ENCODE data around the gene TBC1D22A. TPM values are rescaled to one million over a fixed set of nuclear protein-coding genes. Genes with fewer than 3 reads are reported as not detected.

The TBC1D22A gene
- total and polyA plus RNA-seq, 2 donors (not counting 3 experiments of a cell fraction or from before 2014, with no cell fraction given) = 26.1 to 32.4 TPM

DNA sequence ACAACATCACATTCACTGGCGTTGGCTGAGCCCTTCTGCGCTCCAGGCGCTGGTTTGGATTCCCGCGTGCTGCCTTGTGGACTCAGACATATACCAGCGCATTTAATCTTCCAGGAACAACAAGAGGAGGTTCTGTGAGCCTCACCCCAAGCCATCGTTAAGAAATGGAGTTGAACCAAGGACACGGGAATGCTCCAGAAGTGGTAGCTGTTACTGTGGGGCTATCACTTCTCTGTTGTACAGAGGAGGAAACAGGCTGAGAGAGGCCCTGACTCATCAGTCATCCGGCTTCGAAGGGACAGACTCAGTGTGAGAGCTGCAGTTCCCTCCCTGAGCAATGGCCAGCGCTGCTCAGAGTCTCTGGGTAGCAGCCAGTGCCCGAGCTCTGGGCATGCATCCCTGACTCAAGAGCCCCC is 291.3 kb downstream of the TBC1D22A start:
- Histone ChIP-seq H3K27ac (ENCODE audit: insufficient read depth, low read depth, low read length) (no peak overlapping the region), H2AFZ (ENCODE audit: low read depth, low read length) (no peak overlapping the region), H3K4me3 (replicated peaks in 1 of 3; ENCODE audit: insufficient read depth in 1 of 3, low read depth in 1 of 3, low read length in 3 of 3) (no peak overlapping the region), H3K4me1 (ENCODE audit: control insufficient read depth, extremely low read depth, insufficient read depth, low read length) (peaks cover 3% of the 10 kb centered on the region), H3K9ac (replicated peaks; ENCODE audit: extremely low read depth, insufficient read depth, low read length) (no peak overlapping the region), H3K4me2 (ENCODE audit: insufficient read depth, low read length) (no peak overlapping the region), H4K20me1 (replicated peaks; ENCODE audit: control insufficient read depth, extremely low read depth, insufficient read depth, low read length) (no peaks in the 10 kb centered on the region), H3K9me3 (replicated peaks; ENCODE audit: control insufficient read depth, insufficient read depth, low read length) (no peaks in the 10 kb centered on the region), H3K79me2 (ENCODE audit: control insufficient read depth, insufficient read depth, low read length) (no peaks in the 10 kb centered on the region), H3K27me3 (ENCODE audit: control insufficient read depth in 2 of 2, insufficient read depth in 2 of 2, low read length in 2 of 2) (no peaks in the 10 kb centered on the region), H3K9me1 (replicated peaks; ENCODE audit: control insufficient read depth, extremely low read depth, insufficient read depth, low read length) (no peaks in the 10 kb centered on the region), H3K36me3 (ENCODE audit: control insufficient read depth in 2 of 2, extremely low read depth in 1 of 2, insufficient read depth in 2 of 2, low read length in 2 of 2) (peaks cover 0 to 2% of the 10 kb centered on the region in 2 experiments)
- TF ChIP-seq GATA2 (IDR thresholded peaks at IDR 0.05; ENCODE audit: insufficient read depth, insufficient read length, low read depth, low read length) (no peak), FOS (IDR thresholded peaks at IDR 0.05; ENCODE audit: borderline replicate concordance, insufficient read depth, low read length) (peak; percentile 59)
- no TSS peak for BruUV-seq (replicated peaks)
- ChIA-PET CTCF (interaction anchor here (0.8 to 1.2 kb wide), 3 partner anchors 12 to 69 kb away, joined by 3 to 4 read pairs (median 3); no protein-coding TSS in a partner anchor), POLR2A (no interaction called here)
- peak; percentile 15 for FAIRE-seq
- intact Hi-C loops (cut with micrococcal nuclease) (no loop called here), dilution Hi-C loops (cut with MboI; ENCODE audit: extremely low pct_ligation_motif_present, low sequenced_read_pairs) (no loop called here)
- peak; percentile 39 for DNase-seq (ENCODE audit: low read depth, low spot score)

DNA sequence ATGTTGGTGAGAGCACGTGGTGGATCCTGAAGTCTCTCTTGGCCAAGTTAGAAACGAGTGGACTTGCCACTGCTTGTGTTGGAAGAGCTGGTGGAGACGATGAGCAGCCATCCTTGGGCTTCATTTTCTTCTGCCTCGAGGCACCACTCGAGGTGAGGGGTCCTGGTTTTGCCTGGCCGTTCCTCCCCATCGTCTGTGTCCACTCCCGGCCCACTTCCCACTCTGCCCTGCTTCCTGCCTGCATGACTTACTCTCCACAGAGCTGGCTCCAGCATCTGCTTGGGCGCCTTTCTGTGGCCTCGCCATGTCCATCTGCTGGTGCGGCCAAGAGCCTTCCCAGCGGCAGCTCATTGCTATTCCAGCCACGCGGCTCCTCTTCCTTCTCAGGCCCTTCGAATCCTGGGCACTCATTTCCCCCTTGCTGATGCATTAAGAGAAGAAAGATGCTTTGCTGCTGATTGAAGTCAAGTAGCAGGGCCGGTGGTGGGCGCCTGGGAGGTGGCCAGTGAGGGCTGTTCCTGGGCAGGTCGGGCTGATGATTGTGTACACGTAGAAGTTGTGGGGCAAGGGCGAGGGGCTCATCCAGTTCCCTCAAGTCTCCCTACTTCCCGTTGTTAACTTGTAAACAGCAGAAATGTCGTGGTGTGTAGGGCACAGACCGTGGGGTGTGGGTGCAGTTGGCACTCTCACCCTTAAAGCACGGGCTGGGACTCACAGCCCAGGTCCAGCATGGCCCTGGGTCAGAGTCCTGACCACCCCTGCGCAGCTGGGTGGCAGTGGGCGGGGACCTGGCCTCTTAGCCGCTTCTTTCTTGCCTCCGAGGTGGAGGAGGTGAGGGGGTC is 292.0 kb downstream of the TBC1D22A start:
- DNase-seq (ENCODE audit: low read depth, low spot score) (no peak), FAIRE-seq (no peak)
- Histone ChIP-seq H3K9ac (replicated peaks; ENCODE audit: extremely low read depth, insufficient read depth, low read length) (no peak overlapping the region), H3K4me1 (ENCODE audit: control insufficient read depth, extremely low read depth, insufficient read depth, low read length) (peaks cover 3% of the 10 kb centered on the region), H3K79me2 (ENCODE audit: control insufficient read depth, insufficient read depth, low read length) (no peaks in the 10 kb centered on the region), H3K27me3 (ENCODE audit: control insufficient read depth in 2 of 2, insufficient read depth in 2 of 2, low read length in 2 of 2) (no peaks in the 10 kb centered on the region), H3K9me1 (replicated peaks; ENCODE audit: control insufficient read depth, extremely low read depth, insufficient read depth, low read length) (no peaks in the 10 kb centered on the region), H2AFZ (ENCODE audit: low read depth, low read length) (no peak overlapping the region), H3K9me3 (replicated peaks; ENCODE audit: control insufficient read depth, insufficient read depth, low read length) (no peaks in the 10 kb centered on the region), H3K27ac (ENCODE audit: insufficient read depth, low read depth, low read length) (no peak overlapping the region), H4K20me1 (replicated peaks; ENCODE audit: control insufficient read depth, extremely low read depth, insufficient read depth, low read length) (no peaks in the 10 kb centered on the region), H3K4me2 (ENCODE audit: insufficient read depth, low read length) (no peak overlapping the region), H3K4me3 (replicated peaks in 1 of 3; ENCODE audit: insufficient read depth in 1 of 3, low read depth in 1 of 3, low read length in 3 of 3) (no peak overlapping the region), H3K36me3 (ENCODE audit: control insufficient read depth in 2 of 2, extremely low read depth in 1 of 2, insufficient read depth in 2 of 2, low read length in 2 of 2) (peaks cover 0 to 2% of the 10 kb centered on the region in 2 experiments)
- dilution Hi-C loops (cut with MboI; ENCODE audit: extremely low pct_ligation_motif_present, low sequenced_read_pairs) = no loop called here
- intact Hi-C loops (cut with micrococcal nuclease) = no loop called here
- BruUV-seq (replicated peaks) = no TSS peak
- POLR2A ChIA-PET = no interaction called here
- CTCF ChIA-PET = interaction anchor here (0.8 to 1.2 kb wide), 3 partner anchors 12 to 69 kb away, joined by 3 to 4 read pairs (median 3); no protein-coding TSS in a partner anchor
- TF ChIP-seq FOS (IDR thresholded peaks at IDR 0.05; ENCODE audit: borderline replicate concordance, insufficient read depth, low read length) (no peak), JUN (IDR thresholded peaks at IDR 0.05; ENCODE audit: borderline replicate concordance, insufficient read depth, insufficient read length, low read depth) (no peak), MYC (IDR thresholded peaks at IDR 0.05; ENCODE audit: low read depth, low read length) (no peak), POLR2A (IDR thresholded peaks at IDR 0.05; ENCODE audit: low read depth, low read length) (no peak), POLR2AphosphoS5 (IDR thresholded peaks at IDR 0.05; ENCODE audit: insufficient read depth, low read depth, low read length) (no peak), EZH2 (IDR thresholded peaks at IDR 0.05; ENCODE audit: borderline replicate concordance, low read depth, low read length, severe bottlenecking) (no peak), GATA2 (IDR thresholded peaks at IDR 0.05; ENCODE audit: insufficient read depth, insufficient read length, low read depth, low read length) (no peak)
- TF ChIP-seq, protein P1, sequence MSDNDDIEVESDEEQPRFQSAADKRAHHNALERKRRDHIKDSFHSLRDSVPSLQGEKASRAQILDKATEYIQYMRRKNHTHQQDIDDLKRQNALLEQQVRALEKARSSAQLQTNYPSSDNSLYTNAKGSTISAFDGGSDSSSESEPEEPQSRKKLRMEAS (IDR thresholded peaks at IDR 0.05; ENCODE audit: insufficient read depth, insufficient read length) = no peak
- TF ChIP-seq, protein P2, sequence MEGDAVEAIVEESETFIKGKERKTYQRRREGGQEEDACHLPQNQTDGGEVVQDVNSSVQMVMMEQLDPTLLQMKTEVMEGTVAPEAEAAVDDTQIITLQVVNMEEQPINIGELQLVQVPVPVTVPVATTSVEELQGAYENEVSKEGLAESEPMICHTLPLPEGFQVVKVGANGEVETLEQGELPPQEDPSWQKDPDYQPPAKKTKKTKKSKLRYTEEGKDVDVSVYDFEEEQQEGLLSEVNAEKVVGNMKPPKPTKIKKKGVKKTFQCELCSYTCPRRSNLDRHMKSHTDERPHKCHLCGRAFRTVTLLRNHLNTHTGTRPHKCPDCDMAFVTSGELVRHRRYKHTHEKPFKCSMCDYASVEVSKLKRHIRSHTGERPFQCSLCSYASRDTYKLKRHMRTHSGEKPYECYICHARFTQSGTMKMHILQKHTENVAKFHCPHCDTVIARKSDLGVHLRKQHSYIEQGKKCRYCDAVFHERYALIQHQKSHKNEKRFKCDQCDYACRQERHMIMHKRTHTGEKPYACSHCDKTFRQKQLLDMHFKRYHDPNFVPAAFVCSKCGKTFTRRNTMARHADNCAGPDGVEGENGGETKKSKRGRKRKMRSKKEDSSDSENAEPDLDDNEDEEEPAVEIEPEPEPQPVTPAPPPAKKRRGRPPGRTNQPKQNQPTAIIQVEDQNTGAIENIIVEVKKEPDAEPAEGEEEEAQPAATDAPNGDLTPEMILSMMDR (IDR thresholded peaks at IDR 0.05; ENCODE audit: extremely low read depth in 1 of 2, insufficient read depth in 1 of 2, low read depth in 1 of 2, low read length in 2 of 2) = no peak
